MM.1S (cell line): ENCODE results near the gene MEA1.

Source experiments
- DNase-seq: peaks from one replicate; pipeline ENCODE4 v3.0.0-alpha.2; 2015
- H2AFZ ChIP-seq: fragments of 300-600 bp; sonication (generic); 2 replicates; pipeline ENCODE4 v1.6.0; 2016; ENCODE audit warnings: antibody characterized with exemption, low read length
- H3F3A ChIP-seq: fragments of 300-600 bp; sonication (generic); 2 replicates; pipeline ENCODE4 v1.6.1; 2016; ENCODE audit warnings: mild to moderate bottlenecking, antibody characterized with exemption, low read length, moderate library complexity, mixed read lengths; ENCODE audit not compliant: insufficient read depth
- H3K27ac ChIP-seq: fragments of 300-600 bp; sonication (generic); 2 replicates; pipeline ENCODE4 v1.5.1; 2016; ENCODE audit warnings: mild to moderate bottlenecking, low read length
- H3K27me3 ChIP-seq: fragments of 300-600 bp; sonication (generic); replicated peaks from 2 replicates; pipeline ENCODE4 v1.6.0; 2016; ENCODE audit warnings: low read length; ENCODE audit not compliant: insufficient read depth
- H3K36me3 ChIP-seq: fragments of 300-600 bp; sonication (generic); replicated peaks from 2 replicates; pipeline ENCODE4 v1.6.1; 2016; ENCODE audit warnings: mild to moderate bottlenecking, low read length, mixed read lengths; ENCODE audit not compliant: insufficient read depth
- H3K4me1 ChIP-seq: fragments of 300-600 bp; sonication (generic); 2 replicates; pipeline ENCODE4 v1.6.1; 2016; ENCODE audit warnings: low read length, mixed read lengths
- H3K4me2 ChIP-seq: fragments of 300-600 bp; sonication (generic); 2 replicates; pipeline ENCODE4 v1.6.0; 2016; ENCODE audit warnings: low read depth, low read length
- H3K4me3 ChIP-seq: fragments of 300-600 bp; sonication (generic); 2 replicates; pipeline ENCODE4 v1.5.1; 2016; ENCODE audit warnings: low read length, mixed read lengths
- H3K79me2 ChIP-seq: fragments of 300-600 bp; sonication (generic); 2 replicates; pipeline ENCODE4 v1.6.1; 2016; ENCODE audit warnings: mixed run types, low read length, mixed read lengths
- H3K9ac ChIP-seq: fragments of 300-600 bp; sonication (generic); 2 replicates; pipeline ENCODE4 v1.6.1; 2016; ENCODE audit warnings: low read length, mixed read lengths
- H3K9me2 ChIP-seq: fragments of 300-600 bp; sonication (generic); replicated peaks from 2 replicates; pipeline ENCODE4 v1.6.1; 2016; ENCODE audit warnings: mild to moderate bottlenecking, low read length, mixed read lengths; ENCODE audit not compliant: insufficient read depth
- H3K9me3 ChIP-seq: fragments of 300-600 bp; sonication (generic); replicated peaks from 2 replicates; pipeline ENCODE4 v1.6.1; 2016; ENCODE audit warnings: mild to moderate bottlenecking, low read length, mixed read lengths; ENCODE audit not compliant: insufficient read depth
- H4K20me1 ChIP-seq: fragments of 300-600 bp; sonication (generic); 2 replicates; pipeline ENCODE4 v1.6.1; 2016; ENCODE audit warnings: mild to moderate bottlenecking, low read length, moderate library complexity, mixed read lengths; ENCODE audit not compliant: insufficient read depth
- EZH2 ChIP-seq: fragments of 300-600 bp; sonication (generic); optimal IDR thresholded peaks from 2 replicates; pipeline ENCODE3; 2017; ENCODE audit warnings: low read depth, mild to moderate bottlenecking, antibody characterized with exemption, low read length, mixed read lengths
- EZH2phosphoT487 ChIP-seq: fragments of 300-600 bp; sonication (generic); IDR thresholded peaks from 2 replicates; pipeline ENCODE4 v1.6.1; 2018; ENCODE audit warnings: antibody characterized with exemption, low read length
- TF ChIP-seq, protein P1 (sequence below): fragments of 300-600 bp; sonication (generic); IDR thresholded peaks from 2 replicates; pipeline ENCODE4 v1.5.1; 2016; ENCODE audit warnings: antibody characterized with exemption, low read length, mixed read lengths

The MEA1 gene

DNA sequence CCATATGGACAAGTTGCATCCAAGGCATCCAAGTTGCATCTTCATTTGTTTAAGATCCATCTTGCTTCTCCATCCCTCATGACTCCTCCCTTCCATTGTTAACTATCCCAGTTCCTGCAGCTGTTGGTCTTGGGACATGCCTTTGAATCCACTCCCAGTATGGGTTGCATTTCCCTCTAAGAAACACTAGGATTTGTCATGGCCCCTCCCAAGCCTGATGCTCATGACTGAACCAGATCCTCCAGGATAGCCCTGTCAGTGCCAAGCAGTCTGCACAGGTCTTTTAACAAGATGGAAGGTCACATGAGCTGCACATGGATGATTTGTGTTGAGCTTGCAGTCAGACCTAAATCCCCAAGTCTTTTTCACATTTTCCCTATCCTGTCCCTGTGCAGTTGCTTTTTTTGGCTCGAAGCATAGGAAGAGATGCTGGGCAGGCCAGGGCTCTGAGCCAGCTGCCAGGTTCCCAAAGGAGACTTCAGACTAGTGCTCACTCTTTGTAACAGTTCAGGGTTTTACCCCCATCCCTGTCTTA lies 25.2 kb downstream of the MEA1 start:
- no peaks in the 10 kb centered on the region for H4K20me1 ChIP-seq
- H2AFZ ChIP-seq, result no peak overlapping the region
- H3K9ac ChIP-seq, result no peak overlapping the region
- no peak overlapping the region for H3K4me3 ChIP-seq
- H3K79me2 ChIP-seq, result peaks cover 22% of the 10 kb centered on the region
- H3K4me1 ChIP-seq, result peaks cover 3% of the 10 kb centered on the region; the same call in 1 of the 2 replicates
- TF ChIP-seq EZH2phosphoT487, result no peak
- TF ChIP-seq, protein P1, sequence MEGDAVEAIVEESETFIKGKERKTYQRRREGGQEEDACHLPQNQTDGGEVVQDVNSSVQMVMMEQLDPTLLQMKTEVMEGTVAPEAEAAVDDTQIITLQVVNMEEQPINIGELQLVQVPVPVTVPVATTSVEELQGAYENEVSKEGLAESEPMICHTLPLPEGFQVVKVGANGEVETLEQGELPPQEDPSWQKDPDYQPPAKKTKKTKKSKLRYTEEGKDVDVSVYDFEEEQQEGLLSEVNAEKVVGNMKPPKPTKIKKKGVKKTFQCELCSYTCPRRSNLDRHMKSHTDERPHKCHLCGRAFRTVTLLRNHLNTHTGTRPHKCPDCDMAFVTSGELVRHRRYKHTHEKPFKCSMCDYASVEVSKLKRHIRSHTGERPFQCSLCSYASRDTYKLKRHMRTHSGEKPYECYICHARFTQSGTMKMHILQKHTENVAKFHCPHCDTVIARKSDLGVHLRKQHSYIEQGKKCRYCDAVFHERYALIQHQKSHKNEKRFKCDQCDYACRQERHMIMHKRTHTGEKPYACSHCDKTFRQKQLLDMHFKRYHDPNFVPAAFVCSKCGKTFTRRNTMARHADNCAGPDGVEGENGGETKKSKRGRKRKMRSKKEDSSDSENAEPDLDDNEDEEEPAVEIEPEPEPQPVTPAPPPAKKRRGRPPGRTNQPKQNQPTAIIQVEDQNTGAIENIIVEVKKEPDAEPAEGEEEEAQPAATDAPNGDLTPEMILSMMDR, result no peak
- TF ChIP-seq EZH2, result no peak
- H3K9me3 ChIP-seq, result no peaks in the 10 kb centered on the region
- no peak overlapping the region for H3K27ac ChIP-seq
- no peaks in the 10 kb centered on the region for H3K9me2 ChIP-seq
- H3K27me3 ChIP-seq, result no peaks in the 10 kb centered on the region
- H3K36me3 ChIP-seq, result no peaks in the 10 kb centered on the region
- no peak overlapping the region for H3K4me2 ChIP-seq
- no peaks in the 10 kb centered on the region for H3F3A ChIP-seq
- DNase-seq, result no peak

- peaks cover 22% of the 10 kb centered on the region for H3K79me2 ChIP-seq
- H4K20me1 ChIP-seq, result no peaks in the 10 kb centered on the region
- H3K4me3 ChIP-seq, result no peak overlapping the region
- H2AFZ ChIP-seq, result no peak overlapping the region
- no peaks in the 10 kb centered on the region for H3K9me2 ChIP-seq
- no peaks in the 10 kb centered on the region for H3F3A ChIP-seq
- no peak overlapping the region for H3K4me2 ChIP-seq
- no peak overlapping the region for H3K27ac ChIP-seq
- H3K9me3 ChIP-seq, result no peaks in the 10 kb centered on the region
- H3K9ac ChIP-seq, result no peak overlapping the region
- peaks cover 3% of the 10 kb centered on the region; the same call in 1 of the 2 replicates for H3K4me1 ChIP-seq
- TF ChIP-seq, protein P1, result no peak
- no peak for TF ChIP-seq EZH2
- no peak for TF ChIP-seq EZH2phosphoT487
- H3K36me3 ChIP-seq, result no peaks in the 10 kb centered on the region
- no peaks in the 10 kb centered on the region for H3K27me3 ChIP-seq
- no peak for DNase-seq
Measured at GRCh38 chr6:42987533-42988451, 26.0 kb downstream of the MEA1 start.

GRCh38 chr6:42984924-42985475 lies 28.7 kb downstream of the MEA1 start:
- TF ChIP-seq EZH2phosphoT487, result no peak
- TF ChIP-seq, protein P1, result no peak
- TF ChIP-seq EZH2, result no peak
- Histone ChIP-seq H3K27ac (no peak overlapping the region), H3K79me2 (peaks cover 22% of the 10 kb centered on the region), H3F3A (no peaks in the 10 kb centered on the region), H3K9ac (peak overlapping the region; percentile 75), H3K27me3 (no peaks in the 10 kb centered on the region), H3K4me2 (peak overlapping the region; percentile 70), H3K4me1 (peaks cover 4% of the 10 kb centered on the region), H3K4me3 (peak overlapping the region; percentile 81), H3K9me3 (no peaks in the 10 kb centered on the region), H3K9me2 (no peaks in the 10 kb centered on the region), H3K36me3 (no peaks in the 10 kb centered on the region), H4K20me1 (no peaks in the 10 kb centered on the region), H2AFZ (peak overlapping the region; percentile 76)
- DNase-seq, result no peak
